ENCODE measurements around the gene FCN1. TPM values are rescaled to one million over a fixed set of nuclear protein-coding genes. Genes with fewer than 3 reads are reported as not detected.

FCN1 gene
- total RNA-seq, 3 donors from 2014 or later: 0.46 to 6.0 (median 3.3) TPM

- DNase-seq: no peak
- no peaks in the 10 kb centered on the region for H3K36me3 ChIP-seq (ENCODE audit: low read depth)
- ATAC-seq: no peak
- no peak overlapping the region for H3K4me3 ChIP-seq
- H3K9me3 ChIP-seq: no peaks in the 10 kb centered on the region
- no peak for TF ChIP-seq CTCF (IDR thresholded peaks at IDR 0.05)
- H3K4me1 ChIP-seq (ENCODE audit: low read depth): peaks cover 3% of the 10 kb centered on the region
- intact Hi-C loops (cut with DNase I, micrococcal nuclease): no loop called here
Observed at GRCh38 chr9:134964271-134965055, 46.8 kb upstream of the FCN1 start.

GRCh38 chr9:134963546-134963945 lies 45.8 kb upstream of the FCN1 start:
- no peaks in the 10 kb centered on the region for H3K9me3 ChIP-seq
- no peak for TF ChIP-seq CTCF (IDR thresholded peaks at IDR 0.05)
- no peak overlapping the region for H3K4me3 ChIP-seq
- intact Hi-C loops (cut with DNase I, micrococcal nuclease): no loop called here
- H3K4me1 ChIP-seq (ENCODE audit: low read depth): peaks cover 3% of the 10 kb centered on the region
- DNase-seq: peak in 1 of 3 donors; percentile 19
- no peaks in the 10 kb centered on the region for H3K36me3 ChIP-seq (ENCODE audit: low read depth)
- ATAC-seq: no peak

GRCh38 chr9:134962973-134963364 lies 45.3 kb upstream of the FCN1 start:
- no peaks in the 10 kb centered on the region for H3K9me3 ChIP-seq
- H3K4me3 ChIP-seq: no peak overlapping the region
- TF ChIP-seq CTCF (IDR thresholded peaks at IDR 0.05): no peak
- peaks cover 3% of the 10 kb centered on the region for H3K4me1 ChIP-seq (ENCODE audit: low read depth)
- H3K36me3 ChIP-seq (ENCODE audit: low read depth): no peaks in the 10 kb centered on the region
- no peak for ATAC-seq
- DNase-seq: peak in 1 of 3 donors; percentile 26
- intact Hi-C loops (cut with DNase I, micrococcal nuclease): no loop called here

GRCh38 chr9:134962065-134962972 lies 44.6 kb upstream of the FCN1 start:
- Histone ChIP-seq H3K36me3 (ENCODE audit: low read depth) (no peaks in the 10 kb centered on the region), H3K9me3 (no peaks in the 10 kb centered on the region), H3K4me1 (ENCODE audit: low read depth) (peaks cover 3% of the 10 kb centered on the region), H3K4me3 (no peak overlapping the region)
- peak in 2 of 3 donors; percentile 11 to 27 for DNase-seq
- no peak for TF ChIP-seq CTCF (IDR thresholded peaks at IDR 0.05)
- intact Hi-C loops (cut with DNase I, micrococcal nuclease): no loop called here
- peak; percentile 74 for ATAC-seq

GRCh38 chr9:134961331-134962064 lies 43.8 kb upstream of the FCN1 start:
- ATAC-seq: no peak

More at GRCh38 chr9:134961331-134962064, 43.8 kb upstream of the FCN1 start:
- Histone ChIP-seq H3K36me3 (ENCODE audit: low read depth) (no peaks in the 10 kb centered on the region), H3K4me1 (ENCODE audit: low read depth) (peaks cover 3% of the 10 kb centered on the region), H3K9me3 (no peaks in the 10 kb centered on the region), H3K4me3 (no peak overlapping the region)
- DNase-seq: peak in 1 of 3 donors; percentile 40
- intact Hi-C loops (cut with DNase I, micrococcal nuclease): no loop called here
- no peak for TF ChIP-seq CTCF (IDR thresholded peaks at IDR 0.05)
